T-helper 17 cell (primary cell): ENCODE results near the gene LRTM2. TPM values are rescaled to one million over a fixed set of nuclear protein-coding genes. Genes with fewer than 3 reads are reported as not detected.

ENCODE experiments used
- ATAC-seq: fragments of 150-1000 bp; cut with Tn5 transposase; 2 replicates; pipeline ENCODE4 v1.10.0; 2021; ENCODE audit warnings: mild to moderate bottlenecking, moderate library complexity
- DNase-seq, 3 donors: peaks; one replicate each; pipeline versions ENCODE4 v3.0.0 to v3.0.0-alpha.2; 2020 to 2021
- H3K9me3 ChIP-seq: one replicate; pipeline ENCODE4 v1.7.0; 2013; ENCODE audit warnings: low read length, mild to moderate bottlenecking; ENCODE audit not compliant: control insufficient read depth, poor library complexity, severe bottlenecking
- H3K27ac Mint-ChIP-seq: one replicate; pipeline ENCODE4 v1.8.0; 2022; ENCODE audit warnings: mild to moderate bottlenecking, moderate library complexity, mixed read lengths
- H3K27me3 Mint-ChIP-seq: one replicate; pipeline ENCODE4 v1.8.0; 2022; ENCODE audit warnings: mixed read lengths
- H3K36me3 Mint-ChIP-seq: one replicate; pipeline ENCODE4 v1.8.0; 2022; ENCODE audit warnings: low read depth, mixed read lengths
- H3K4me1 Mint-ChIP-seq: one replicate; pipeline ENCODE4 v1.8.0; 2022; ENCODE audit warnings: mild to moderate bottlenecking, mixed read lengths
- H3K4me3 Mint-ChIP-seq: one replicate; pipeline ENCODE4 v1.8.0; 2022; ENCODE audit warnings: mild to moderate bottlenecking, moderate library complexity, mixed read lengths
- total RNA-seq, 4 donors: library from RNA in 2 of 4; stranded (reverse) in 2 of 4; gene quantifications; one replicate each; pipeline ENCODE4 v1.2.3 and lab custom pipeline; 2022 to 2026

LRTM2 gene
- total RNA-seq, 2 donors from 2014 or later, result not detected

- H3K27ac Mint-ChIP-seq, result no peak overlapping the region
These were observed 20.6 kb downstream of the LRTM2 start for GRCh38 chr12:1840981-1841425.

GRCh38 chr12:1841586-1842182 is 21.3 kb downstream of the LRTM2 start:
- ATAC-seq, result no peak
- H3K27me3 Mint-ChIP-seq, result peaks cover 32% of the 10 kb centered on the region
- H3K36me3 Mint-ChIP-seq, result no peaks in the 10 kb centered on the region
- peaks cover 6% of the 10 kb centered on the region for H3K4me1 Mint-ChIP-seq
- no peak overlapping the region for H3K4me3 Mint-ChIP-seq
- no peak for DNase-seq
- H3K27ac Mint-ChIP-seq, result no peak overlapping the region
- H3K9me3 ChIP-seq, result no peaks in the 10 kb centered on the region

More at GRCh38 chr12:1840981-1841425, 20.6 kb downstream of the LRTM2 start:
- no peak for DNase-seq
- Mint-ChIP-seq H3K27me3 (peaks cover 26% of the 10 kb centered on the region), H3K36me3 (no peaks in the 10 kb centered on the region), H3K4me3 (no peak overlapping the region), H3K4me1 (peaks cover 6% of the 10 kb centered on the region)
- no peaks in the 10 kb centered on the region for H3K9me3 ChIP-seq
- ATAC-seq, result no peak

GRCh38 chr12:1842183-1842904 is 22.0 kb downstream of the LRTM2 start:
- H3K27me3 Mint-ChIP-seq, result peaks cover 32% of the 10 kb centered on the region
- H3K36me3 Mint-ChIP-seq, result no peaks in the 10 kb centered on the region
- no peak overlapping the region for H3K4me3 Mint-ChIP-seq
- DNase-seq, result no peak
- H3K27ac Mint-ChIP-seq, result no peak overlapping the region
- ATAC-seq, result no peak
- H3K9me3 ChIP-seq, result no peaks in the 10 kb centered on the region
- H3K4me1 Mint-ChIP-seq, result peaks cover 6% of the 10 kb centered on the region

GRCh38 chr12:1842905-1843640 is 22.7 kb downstream of the LRTM2 start:
- no peak overlapping the region for H3K27ac Mint-ChIP-seq
- no peak overlapping the region for H3K4me3 Mint-ChIP-seq
- peaks cover 32% of the 10 kb centered on the region for H3K27me3 Mint-ChIP-seq
- DNase-seq (no peak), ATAC-seq (no peak)
- H3K9me3 ChIP-seq, result no peaks in the 10 kb centered on the region
- peaks cover 8% of the 10 kb centered on the region for H3K4me1 Mint-ChIP-seq
- H3K36me3 Mint-ChIP-seq, result no peaks in the 10 kb centered on the region

- Mint-ChIP-seq H3K4me3 (no peak overlapping the region), H3K36me3 (no peaks in the 10 kb centered on the region), H3K27me3 (peaks cover 32% of the 10 kb centered on the region), H3K4me1 (peaks cover 9% of the 10 kb centered on the region), H3K27ac (no peak overlapping the region)
- no peak for DNase-seq
- no peak for ATAC-seq
- no peaks in the 10 kb centered on the region for H3K9me3 ChIP-seq
These were observed 23.3 kb downstream of the LRTM2 start for GRCh38 chr12:1843641-1844005.

- Mint-ChIP-seq H3K36me3 (no peaks in the 10 kb centered on the region), H3K27ac (no peak overlapping the region), H3K4me1 (peaks cover 7% of the 10 kb centered on the region), H3K4me3 (no peak overlapping the region), H3K27me3 (peaks cover 32% of the 10 kb centered on the region)
- ATAC-seq, result no peak
- H3K9me3 ChIP-seq, result no peaks in the 10 kb centered on the region
- no peak for DNase-seq
These were observed 23.9 kb downstream of the LRTM2 start for GRCh38 chr12:1844223-1844622.

GRCh38 chr12:1844661-1845409 is 24.5 kb downstream of the LRTM2 start:
- Mint-ChIP-seq H3K4me3 (no peak overlapping the region), H3K27ac (no peak overlapping the region), H3K27me3 (peaks cover 32% of the 10 kb centered on the region), H3K4me1 (peaks cover 7% of the 10 kb centered on the region), H3K36me3 (no peaks in the 10 kb centered on the region)
- no peaks in the 10 kb centered on the region for H3K9me3 ChIP-seq
- DNase-seq, result no peak
- ATAC-seq, result no peak

GRCh38 chr12:1845427-1845826 is 25.1 kb downstream of the LRTM2 start:
- Mint-ChIP-seq H3K27ac (no peak overlapping the region), H3K4me3 (no peak overlapping the region), H3K36me3 (no peaks in the 10 kb centered on the region), H3K27me3 (peaks cover 32% of the 10 kb centered on the region), H3K4me1 (peaks cover 7% of the 10 kb centered on the region)
- ATAC-seq (no peak), DNase-seq (no peak)
- H3K9me3 ChIP-seq, result no peaks in the 10 kb centered on the region

- H3K36me3 Mint-ChIP-seq, result no peaks in the 10 kb centered on the region
- H3K4me3 Mint-ChIP-seq, result no peak overlapping the region
- peaks cover 7% of the 10 kb centered on the region for H3K4me1 Mint-ChIP-seq
- H3K27me3 Mint-ChIP-seq, result peaks cover 32% of the 10 kb centered on the region
- H3K27ac Mint-ChIP-seq, result no peak overlapping the region
- DNase-seq (no peak), ATAC-seq (no peak)
- H3K9me3 ChIP-seq, result no peaks in the 10 kb centered on the region
These were observed 25.5 kb downstream of the LRTM2 start for GRCh38 chr12:1845886-1846285.

- Mint-ChIP-seq H3K36me3 (no peaks in the 10 kb centered on the region), H3K4me3 (no peak overlapping the region), H3K4me1 (peaks cover 10% of the 10 kb centered on the region), H3K27ac (no peak overlapping the region), H3K27me3 (peaks cover 31% of the 10 kb centered on the region)
- no peaks in the 10 kb centered on the region for H3K9me3 ChIP-seq
- DNase-seq, result no peak
- ATAC-seq, result no peak
These were observed 26.3 kb downstream of the LRTM2 start for GRCh38 chr12:1846421-1847405.

GRCh38 chr12:1847411-1847810 is 27.0 kb downstream of the LRTM2 start:
- H3K4me3 Mint-ChIP-seq, result no peak overlapping the region
- no peak overlapping the region for H3K27ac Mint-ChIP-seq
- no peak for ATAC-seq
- no peaks in the 10 kb centered on the region for H3K36me3 Mint-ChIP-seq
- DNase-seq, result no peak
- H3K4me1 Mint-ChIP-seq, result peaks cover 8% of the 10 kb centered on the region
- H3K27me3 Mint-ChIP-seq, result peaks cover 27% of the 10 kb centered on the region
- H3K9me3 ChIP-seq, result no peaks in the 10 kb centered on the region

- Mint-ChIP-seq H3K4me3 (no peak overlapping the region), H3K27me3 (peaks cover 22% of the 10 kb centered on the region), H3K27ac (no peak overlapping the region), H3K4me1 (peaks cover 6% of the 10 kb centered on the region), H3K36me3 (no peaks in the 10 kb centered on the region)
- DNase-seq (no peak), ATAC-seq (no peak)
- H3K9me3 ChIP-seq, result no peaks in the 10 kb centered on the region
These were observed 27.8 kb downstream of the LRTM2 start for GRCh38 chr12:1848146-1848545.
